ENCODE measurements around the gene ZNF687.

GRCh38 chr1:151287341-151287699 lies 5.2 kb downstream of the ZNF687 start:
- TF ChIP-seq CTCF (conservative IDR thresholded peaks at IDR 0.05) (no peak), ZFX (IDR thresholded peaks at IDR 0.05) (no peak)

Measured in C4-2B (cell line).